ENCODE measurements around the gene RNF2. TPM values are rescaled to one million over a fixed set of nuclear protein-coding genes. Genes with fewer than 3 reads are reported as not detected.

The RNF2 gene
- total RNA-seq, 1 donor from 2014 or later: 15.7 TPM

- intact Hi-C loops (cut with DNase I): no loop called here
- no peaks in the 10 kb centered on the region for H3K4me1 ChIP-seq
- H3K27ac ChIP-seq: no peak overlapping the region
- no peak for DNase-seq (ENCODE audit: extremely low spot score in 2 of 2)
- TF ChIP-seq CTCF (IDR thresholded peaks at IDR 0.05) (no peak), POLR2AphosphoS5 (IDR thresholded peaks at IDR 0.05; ENCODE audit: insufficient read depth in 1 of 2, low read depth in 1 of 2) (no peak), POLR2A (IDR thresholded peaks at IDR 0.05) (no peak)
- no peak overlapping the region for H3K4me3 ChIP-seq
- no peaks in the 10 kb centered on the region for H3K27me3 ChIP-seq
- peaks cover 0 to 14% of the 10 kb centered on the region in 2 donors for H3K36me3 ChIP-seq
- no peaks in the 10 kb centered on the region for H3K9me3 ChIP-seq
These were observed 41.7 kb downstream of the RNF2 start for GRCh38 chr1:185087101-185087500.

- no peak for DNase-seq (ENCODE audit: extremely low spot score in 2 of 2)
- no peaks in the 10 kb centered on the region for H3K27me3 ChIP-seq
- H3K27ac ChIP-seq: no peak overlapping the region
- peaks cover 0 to 14% of the 10 kb centered on the region in 2 donors for H3K36me3 ChIP-seq
- intact Hi-C loops (cut with DNase I): no loop called here
- TF ChIP-seq POLR2AphosphoS5 (IDR thresholded peaks at IDR 0.05; ENCODE audit: insufficient read depth in 1 of 2, low read depth in 1 of 2) (no peak), POLR2A (IDR thresholded peaks at IDR 0.05) (no peak), CTCF (IDR thresholded peaks at IDR 0.05) (no peak)
- H3K4me3 ChIP-seq: no peak overlapping the region
- no peaks in the 10 kb centered on the region for H3K4me1 ChIP-seq
- H3K9me3 ChIP-seq: no peaks in the 10 kb centered on the region
These were observed 42.4 kb downstream of the RNF2 start for GRCh38 chr1:185087746-185088145.

- intact Hi-C loops (cut with DNase I): no loop called here
- no peaks in the 10 kb centered on the region for H3K9me3 ChIP-seq
- TF ChIP-seq POLR2A (IDR thresholded peaks at IDR 0.05) (no peak), POLR2AphosphoS5 (IDR thresholded peaks at IDR 0.05; ENCODE audit: insufficient read depth in 1 of 2, low read depth in 1 of 2) (no peak), CTCF (IDR thresholded peaks at IDR 0.05) (no peak)
- no peak for DNase-seq (ENCODE audit: extremely low spot score in 2 of 2)
- no peaks in the 10 kb centered on the region for H3K4me1 ChIP-seq
- peaks cover 0 to 14% of the 10 kb centered on the region in 2 donors for H3K36me3 ChIP-seq
- no peaks in the 10 kb centered on the region for H3K27me3 ChIP-seq
- H3K27ac ChIP-seq: no peak overlapping the region
- H3K4me3 ChIP-seq: no peak overlapping the region
These were observed 46.1 kb downstream of the RNF2 start for GRCh38 chr1:185091480-185091879.

GRCh38 chr1:185094761-185095160, 49.4 kb downstream of the RNF2 start:
- intact Hi-C loops (cut with DNase I): no loop called here
- Histone ChIP-seq H3K27ac (no peak overlapping the region), H3K4me3 (no peak overlapping the region), H3K9me3 (no peaks in the 10 kb centered on the region), H3K27me3 (no peaks in the 10 kb centered on the region), H3K36me3 (peaks cover 0 to 5% of the 10 kb centered on the region in 2 donors), H3K4me1 (no peaks in the 10 kb centered on the region)
- TF ChIP-seq POLR2AphosphoS5 (IDR thresholded peaks at IDR 0.05; ENCODE audit: insufficient read depth in 1 of 2, low read depth in 1 of 2) (no peak), POLR2A (IDR thresholded peaks at IDR 0.05) (no peak), CTCF (IDR thresholded peaks at IDR 0.05) (no peak)
- DNase-seq (ENCODE audit: extremely low spot score in 2 of 2): no peak

GRCh38 chr1:185096531-185096930, 51.2 kb downstream of the RNF2 start:
- Histone ChIP-seq H3K9me3 (no peaks in the 10 kb centered on the region), H3K4me1 (no peaks in the 10 kb centered on the region), H3K27me3 (no peaks in the 10 kb centered on the region), H3K27ac (no peak overlapping the region), H3K4me3 (no peak overlapping the region), H3K36me3 (peaks cover 0 to 5% of the 10 kb centered on the region in 2 donors)
- DNase-seq (ENCODE audit: extremely low spot score in 2 of 2): no peak
- no peak for TF ChIP-seq POLR2AphosphoS5 (IDR thresholded peaks at IDR 0.05; ENCODE audit: insufficient read depth in 1 of 2, low read depth in 1 of 2)
- no peak for TF ChIP-seq POLR2A (IDR thresholded peaks at IDR 0.05)
- no peak for TF ChIP-seq CTCF (IDR thresholded peaks at IDR 0.05)
- intact Hi-C loops (cut with DNase I): no loop called here
